HEK293 (cell line): ENCODE results near the gene SRSF11.
A peak's percentile ranks its signal among the peaks of the same experiment; 100 is the strongest.

Experiments used
- CTCF ChIA-PET: fragments of 350-600 bp; formaldehyde crosslinking; extraction: SDS; loops from one replicate; lab custom pipeline; 2021; ENCODE audit warnings: antibody characterized with exemption; lab: Yijun Ruan, JAX
- POLR2A ChIA-PET: fragments of 300-600 bp; formaldehyde crosslinking; extraction: SDS; loops from one replicate; lab custom pipeline; 2020; ENCODE audit warnings: antibody characterized with exemption, inconsistent platforms; lab: Yijun Ruan, JAX
- H3K27ac ChIP-seq: fragments of 200-500 bp; sonication (Bioruptor generic); 2 replicates; pipeline ENCODE4 v1.5.1; 2014; ENCODE audit warnings: low read depth, low read length, control low read depth, inconsistent platforms; ENCODE audit errors: extremely low read depth
- H3K36me3 ChIP-seq, 2 experiments: fragments of 200-500 bp in 1 of 2; sonication (Bioruptor generic) in 1 of 2; 1 replicate in 1 of 2; 2 replicates in 1 of 2; pipeline ENCODE4 v1.5.1; 2014 to 2017; ENCODE audit warnings: inconsistent platforms in 2 of 2, low read length in 2 of 2; ENCODE audit not compliant: control insufficient read depth in 2 of 2, insufficient read depth in 1 of 2
- H3K4me1 ChIP-seq: fragments of 200-500 bp; sonication (Bioruptor generic); 2 replicates; pipeline ENCODE4 v1.5.1; 2014; ENCODE audit warnings: mild to moderate bottlenecking, low read length, inconsistent platforms; ENCODE audit not compliant: control insufficient read depth, insufficient read depth
- H3K4me3 ChIP-seq: 2 replicates; pipeline ENCODE4 v1.5.1; 2011; ENCODE audit warnings: low read depth, mild to moderate bottlenecking, control low read depth, low read length, moderate library complexity
- H3K9me3 ChIP-seq: fragments of 200-500 bp; sonication (Bioruptor generic); 2 replicates; pipeline ENCODE4 v1.5.1; 2014; ENCODE audit warnings: low read depth, low read length, inconsistent platforms; ENCODE audit not compliant: control insufficient read depth, insufficient read depth
- EGR2 ChIP-seq: fragments of 450-650 bp; formaldehyde crosslinking; IDR thresholded peaks from 2 replicates; pipeline ENCODE4 v1.5.1; 2016; ENCODE audit warnings: low read depth, missing biosample characterization, missing genetic modification characterization
- FEZF1 ChIP-seq: fragments of 450-650 bp; formaldehyde crosslinking; IDR thresholded peaks from 2 replicates; pipeline ENCODE4 v1.5.1; 2016; ENCODE audit warnings: missing biosample characterization, missing genetic modification characterization
- HOXC10 ChIP-seq: sonication (generic); formaldehyde crosslinking; IDR thresholded peaks from 2 replicates; pipeline ENCODE4 v1.8.1; 2023; ENCODE audit warnings: mild to moderate bottlenecking, missing genetic modification reagents
- KLF1 ChIP-seq: fragments of 450-650 bp; formaldehyde crosslinking; IDR thresholded peaks from 2 replicates; pipeline ENCODE4 v1.5.1; 2016; ENCODE audit warnings: missing biosample characterization, missing genetic modification characterization
- OVOL3 ChIP-seq: fragments of 450-650 bp; formaldehyde crosslinking; IDR thresholded peaks from 2 replicates; pipeline ENCODE4 v1.5.1; 2016; ENCODE audit warnings: missing biosample characterization, missing genetic modification characterization
- PRDM1 ChIP-seq: fragments of 450-650 bp; formaldehyde crosslinking; IDR thresholded peaks from 2 replicates; pipeline ENCODE4; 2016; ENCODE audit warnings: missing biosample characterization, missing genetic modification characterization
- TCF7L2 ChIP-seq: IDR thresholded peaks from 2 replicates; pipeline ENCODE4 v1.6.1; 2011; ENCODE audit warnings: low read depth, mild to moderate bottlenecking, inconsistent platforms, low read length, moderate library complexity, borderline replicate concordance
- ZBTB20 ChIP-seq: fragments of 450-650 bp; formaldehyde crosslinking; IDR thresholded peaks from 2 replicates; pipeline ENCODE4 v1.5.1; 2016; ENCODE audit warnings: missing biosample characterization, missing genetic modification characterization
- ZBTB8A ChIP-seq: fragments of 450-650 bp; formaldehyde crosslinking; IDR thresholded peaks from 2 replicates; pipeline ENCODE4 v1.5.1; 2016; ENCODE audit warnings: missing biosample characterization, missing genetic modification characterization
- ZEB2 ChIP-seq: fragments of 450-650 bp; formaldehyde crosslinking; IDR thresholded peaks from 2 replicates; pipeline ENCODE4 v1.5.1; 2016; ENCODE audit warnings: missing biosample characterization, missing genetic modification characterization
- ZFP69B ChIP-seq: fragments of 450-650 bp; formaldehyde crosslinking; IDR thresholded peaks from 2 replicates; pipeline ENCODE4 v1.5.1; 2016; ENCODE audit warnings: missing biosample characterization, missing genetic modification characterization
- ZNF2 ChIP-seq: fragments of 450-650 bp; formaldehyde crosslinking; IDR thresholded peaks from 2 replicates; pipeline ENCODE4 v1.5.1; 2016; ENCODE audit warnings: missing biosample characterization, missing genetic modification characterization
- ZNF202 ChIP-seq: fragments of 450-650 bp; formaldehyde crosslinking; IDR thresholded peaks from 2 replicates; pipeline ENCODE4 v1.5.1; 2016; ENCODE audit warnings: missing biosample characterization, missing genetic modification characterization, borderline replicate concordance
- ZNF335 ChIP-seq: fragments of 450-650 bp; formaldehyde crosslinking; conservative IDR thresholded peaks from 2 replicates; pipeline ENCODE4 v1.5.1; 2016; ENCODE audit warnings: missing biosample characterization, missing genetic modification characterization
- ZNF37A ChIP-seq: fragments of 450-650 bp; IDR thresholded peaks from 2 replicates; pipeline ENCODE4 v1.5.1; 2018; ENCODE audit warnings: missing biosample characterization, missing genetic modification characterization
- ZNF391 ChIP-seq: fragments of 450-650 bp; formaldehyde crosslinking; IDR thresholded peaks from 2 replicates; pipeline ENCODE4 v1.5.1; 2016; ENCODE audit warnings: low read depth, missing biosample characterization, missing genetic modification characterization, borderline replicate concordance
- ZNF394 ChIP-seq: fragments of 450-650 bp; formaldehyde crosslinking; IDR thresholded peaks from 2 replicates; pipeline ENCODE4 v1.5.1; 2016; ENCODE audit warnings: missing biosample characterization, missing genetic modification characterization, mild to moderate bottlenecking, moderate library complexity, borderline replicate concordance
- ZNF423 ChIP-seq: fragments of 450-650 bp; formaldehyde crosslinking; IDR thresholded peaks from 2 replicates; pipeline ENCODE4 v1.5.1; 2016; ENCODE audit warnings: missing biosample characterization, missing genetic modification characterization
- ZNF473 ChIP-seq: fragments of 450-650 bp; formaldehyde crosslinking; IDR thresholded peaks from 2 replicates; pipeline ENCODE4 v1.5.1; 2017; ENCODE audit warnings: missing biosample characterization, missing genetic modification characterization
- ZNF501 ChIP-seq: fragments of 450-650 bp; formaldehyde crosslinking; IDR thresholded peaks from 2 replicates; pipeline ENCODE4 v1.5.1; 2016; ENCODE audit warnings: missing biosample characterization, missing genetic modification characterization
- ZNF548 ChIP-seq: fragments of 450-650 bp; formaldehyde crosslinking; IDR thresholded peaks from 2 replicates; pipeline ENCODE4 v1.5.1; 2016; ENCODE audit warnings: missing biosample characterization, missing genetic modification characterization
- ZNF571 ChIP-seq: fragments of 450-650 bp; formaldehyde crosslinking; IDR thresholded peaks from 2 replicates; pipeline ENCODE4 v1.5.0; 2017; ENCODE audit warnings: missing biosample characterization, missing genetic modification characterization
- ZNF776 ChIP-seq: fragments of 450-650 bp; formaldehyde crosslinking; IDR thresholded peaks from 2 replicates; pipeline ENCODE4 v1.5.0; 2017; ENCODE audit warnings: missing biosample characterization, missing genetic modification characterization, borderline replicate concordance
- ZNF785 ChIP-seq: fragments of 450-650 bp; formaldehyde crosslinking; IDR thresholded peaks from 2 replicates; pipeline ENCODE4 v1.5.1; 2016; ENCODE audit warnings: missing biosample characterization, missing genetic modification characterization
- ZNF792 ChIP-seq: fragments of 450-650 bp; formaldehyde crosslinking; IDR thresholded peaks from 2 replicates; pipeline ENCODE4 v1.5.1; 2016; ENCODE audit warnings: missing biosample characterization, missing genetic modification characterization
- TF ChIP-seq, protein P1 (sequence below): fragments of 450-650 bp; formaldehyde crosslinking; IDR thresholded peaks from 2 replicates; pipeline ENCODE4; 2016; ENCODE audit warnings: missing biosample characterization, missing genetic modification characterization
- TF ChIP-seq, protein P2 (sequence below): fragments of 450-650 bp; formaldehyde crosslinking; IDR thresholded peaks from 2 replicates; pipeline ENCODE4 v1.5.1; 2016; ENCODE audit warnings: missing biosample characterization, missing genetic modification characterization, borderline replicate concordance
- TF ChIP-seq, protein P3 (sequence below): fragments of 450-650 bp; formaldehyde crosslinking; conservative IDR thresholded peaks from 2 replicates; pipeline ENCODE4 v1.5.1; 2016; ENCODE audit warnings: low read depth, missing biosample characterization, missing genetic modification characterization

The SRSF11 gene, protein sequence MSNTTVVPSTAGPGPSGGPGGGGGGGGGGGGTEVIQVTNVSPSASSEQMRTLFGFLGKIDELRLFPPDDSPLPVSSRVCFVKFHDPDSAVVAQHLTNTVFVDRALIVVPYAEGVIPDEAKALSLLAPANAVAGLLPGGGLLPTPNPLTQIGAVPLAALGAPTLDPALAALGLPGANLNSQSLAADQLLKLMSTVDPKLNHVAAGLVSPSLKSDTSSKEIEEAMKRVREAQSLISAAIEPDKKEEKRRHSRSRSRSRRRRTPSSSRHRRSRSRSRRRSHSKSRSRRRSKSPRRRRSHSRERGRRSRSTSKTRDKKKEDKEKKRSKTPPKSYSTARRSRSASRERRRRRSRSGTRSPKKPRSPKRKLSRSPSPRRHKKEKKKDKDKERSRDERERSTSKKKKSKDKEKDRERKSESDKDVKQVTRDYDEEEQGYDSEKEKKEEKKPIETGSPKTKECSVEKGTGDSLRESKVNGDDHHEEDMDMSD

DNA sequence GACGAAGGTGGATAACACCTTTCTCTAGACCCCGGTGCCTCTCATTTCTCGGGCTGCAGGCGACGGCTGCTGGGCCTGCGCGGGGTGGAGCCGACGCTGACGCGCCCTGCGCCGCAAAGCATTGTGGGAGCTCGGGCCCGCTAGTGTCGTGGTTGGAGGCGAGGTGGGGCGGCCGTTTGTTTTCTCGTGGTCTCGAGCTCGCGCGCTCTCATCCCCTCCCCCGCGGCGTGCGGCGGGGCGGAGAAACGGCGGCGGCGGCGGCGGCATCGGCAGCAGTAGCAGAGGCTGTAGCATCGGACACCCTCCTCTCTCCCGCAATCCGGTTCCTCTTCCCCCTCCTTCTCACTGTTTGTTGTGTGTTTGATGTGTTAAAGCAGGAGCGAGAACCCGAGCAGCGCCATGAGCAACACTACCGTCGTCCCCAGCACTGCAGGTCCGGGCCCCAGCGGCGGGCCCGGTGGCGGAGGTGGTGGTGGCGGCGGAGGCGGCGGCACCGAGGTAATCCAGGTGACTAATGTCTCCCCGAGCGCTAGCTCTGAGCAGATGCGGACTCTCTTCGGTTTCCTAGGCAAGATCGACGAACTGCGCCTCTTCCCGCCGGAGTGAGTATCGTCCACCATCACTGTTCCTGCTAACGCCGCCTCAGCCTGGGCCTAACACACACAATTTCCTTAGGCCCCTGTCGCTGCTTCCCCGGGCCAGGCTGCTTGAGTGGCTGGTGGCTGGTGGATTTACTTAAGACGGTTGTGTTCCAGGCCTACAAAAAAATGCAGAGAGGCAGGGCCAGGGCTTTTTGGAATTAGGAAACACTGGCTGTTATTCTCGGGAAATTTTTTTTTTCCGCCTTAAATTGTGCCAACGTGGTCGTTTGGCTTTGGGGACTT is at the start of gene SRSF11:
Gene SRSF11 (plus strand): TSS at position 143 of the 884 bp plus-strand sequence. CDS start 257 bp downstream, at position 400.
- POLR2A ChIA-PET, result interaction anchor here (0.7 to 2.4 kb wide), 8 partner anchors 11 to 652 kb away, joined by 3 to 29 read pairs (median 5); partner anchors contain the start of genes ANKRD13C, CTH and LRRC40
- CTCF ChIA-PET, result interaction anchor here (0.5 to 1.9 kb wide), 6 partner anchors 14 to 841 kb away, joined by 3 to 6 read pairs (median 4); no protein-coding TSS in a partner anchor
- TF ChIP-seq ZNF2 (tag by site-specific recombination), result peak; percentile 88
- no peak for TF ChIP-seq ZNF37A (tag by site-specific recombination)
- no peak for TF ChIP-seq ZNF423 (tag by site-specific recombination)
- peak; percentile 62; the same call in 1 of the 2 replicates for TF ChIP-seq ZBTB20 (tag by site-specific recombination)
- TF ChIP-seq ZNF335 (tag by site-specific recombination), result peak; percentile 76
- TF ChIP-seq KLF1 (tag by site-specific recombination), result peak; percentile 64
- TF ChIP-seq, protein P1, sequence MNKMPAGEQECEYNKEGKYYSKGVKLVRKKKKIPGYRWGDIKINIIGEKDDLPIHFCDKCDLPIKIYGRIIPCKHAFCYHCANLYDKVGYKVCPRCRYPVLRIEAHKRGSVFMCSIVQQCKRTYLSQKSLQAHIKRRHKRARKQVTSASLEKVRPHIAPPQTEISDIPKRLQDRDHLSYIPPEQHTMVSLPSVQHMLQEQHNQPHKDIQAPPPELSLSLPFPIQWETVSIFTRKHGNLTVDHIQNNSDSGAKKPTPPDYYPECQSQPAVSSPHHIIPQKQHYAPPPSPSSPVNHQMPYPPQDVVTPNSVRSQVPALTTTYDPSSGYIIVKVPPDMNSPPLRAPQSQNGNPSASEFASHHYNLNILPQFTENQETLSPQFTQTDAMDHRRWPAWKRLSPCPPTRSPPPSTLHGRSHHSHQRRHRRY (tag by site-specific recombination), result no peak
- TF ChIP-seq, protein P2, sequence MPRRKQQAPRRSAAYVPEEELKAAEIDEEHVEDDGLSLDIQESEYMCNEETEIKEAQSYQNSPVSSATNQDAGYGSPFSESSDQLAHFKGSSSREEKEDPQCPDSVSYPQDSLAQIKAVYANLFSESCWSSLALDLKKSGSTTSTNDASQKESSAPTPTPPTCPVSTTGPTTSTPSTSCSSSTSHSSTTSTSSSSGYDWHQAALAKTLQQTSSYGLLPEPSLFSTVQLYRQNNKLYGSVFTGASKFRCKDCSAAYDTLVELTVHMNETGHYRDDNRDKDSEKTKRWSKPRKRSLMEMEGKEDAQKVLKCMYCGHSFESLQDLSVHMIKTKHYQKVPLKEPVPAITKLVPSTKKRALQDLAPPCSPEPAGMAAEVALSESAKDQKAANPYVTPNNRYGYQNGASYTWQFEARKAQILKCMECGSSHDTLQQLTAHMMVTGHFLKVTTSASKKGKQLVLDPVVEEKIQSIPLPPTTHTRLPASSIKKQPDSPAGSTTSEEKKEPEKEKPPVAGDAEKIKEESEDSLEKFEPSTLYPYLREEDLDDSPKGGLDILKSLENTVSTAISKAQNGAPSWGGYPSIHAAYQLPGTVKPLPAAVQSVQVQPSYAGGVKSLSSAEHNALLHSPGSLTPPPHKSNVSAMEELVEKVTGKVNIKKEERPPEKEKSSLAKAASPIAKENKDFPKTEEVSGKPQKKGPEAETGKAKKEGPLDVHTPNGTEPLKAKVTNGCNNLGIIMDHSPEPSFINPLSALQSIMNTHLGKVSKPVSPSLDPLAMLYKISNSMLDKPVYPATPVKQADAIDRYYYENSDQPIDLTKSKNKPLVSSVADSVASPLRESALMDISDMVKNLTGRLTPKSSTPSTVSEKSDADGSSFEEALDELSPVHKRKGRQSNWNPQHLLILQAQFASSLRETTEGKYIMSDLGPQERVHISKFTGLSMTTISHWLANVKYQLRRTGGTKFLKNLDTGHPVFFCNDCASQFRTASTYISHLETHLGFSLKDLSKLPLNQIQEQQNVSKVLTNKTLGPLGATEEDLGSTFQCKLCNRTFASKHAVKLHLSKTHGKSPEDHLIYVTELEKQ, result no peak
- TF ChIP-seq ZNF391 (tag by site-specific recombination), result peak; percentile 57; the same call in 1 of the 2 replicates
- TF ChIP-seq ZNF548 (tag by site-specific recombination), result no peak
- no peak for TF ChIP-seq TCF7L2
- 0 out of 2 replicates have a peak, but pooled peaks have one; percentile 50 for TF ChIP-seq ZNF792 (tag by site-specific recombination)
- TF ChIP-seq OVOL3 (tag by site-specific recombination), result peak; percentile 32; the same call in 1 of the 2 replicates
- peak; percentile 31 for TF ChIP-seq FEZF1 (tag by site-specific recombination)
- no peak for TF ChIP-seq ZNF202 (tag by site-specific recombination)
- peak; percentile 97 for TF ChIP-seq ZNF501 (tag by site-specific recombination)
- no peak for TF ChIP-seq ZNF571
- peak; percentile 56; the same call in 1 of the 2 replicates for TF ChIP-seq ZFP69B (tag by site-specific recombination)
- TF ChIP-seq PRDM1, result 0 out of 2 replicates have a peak, but pooled peaks have one; percentile 44
- TF ChIP-seq, protein P3, sequence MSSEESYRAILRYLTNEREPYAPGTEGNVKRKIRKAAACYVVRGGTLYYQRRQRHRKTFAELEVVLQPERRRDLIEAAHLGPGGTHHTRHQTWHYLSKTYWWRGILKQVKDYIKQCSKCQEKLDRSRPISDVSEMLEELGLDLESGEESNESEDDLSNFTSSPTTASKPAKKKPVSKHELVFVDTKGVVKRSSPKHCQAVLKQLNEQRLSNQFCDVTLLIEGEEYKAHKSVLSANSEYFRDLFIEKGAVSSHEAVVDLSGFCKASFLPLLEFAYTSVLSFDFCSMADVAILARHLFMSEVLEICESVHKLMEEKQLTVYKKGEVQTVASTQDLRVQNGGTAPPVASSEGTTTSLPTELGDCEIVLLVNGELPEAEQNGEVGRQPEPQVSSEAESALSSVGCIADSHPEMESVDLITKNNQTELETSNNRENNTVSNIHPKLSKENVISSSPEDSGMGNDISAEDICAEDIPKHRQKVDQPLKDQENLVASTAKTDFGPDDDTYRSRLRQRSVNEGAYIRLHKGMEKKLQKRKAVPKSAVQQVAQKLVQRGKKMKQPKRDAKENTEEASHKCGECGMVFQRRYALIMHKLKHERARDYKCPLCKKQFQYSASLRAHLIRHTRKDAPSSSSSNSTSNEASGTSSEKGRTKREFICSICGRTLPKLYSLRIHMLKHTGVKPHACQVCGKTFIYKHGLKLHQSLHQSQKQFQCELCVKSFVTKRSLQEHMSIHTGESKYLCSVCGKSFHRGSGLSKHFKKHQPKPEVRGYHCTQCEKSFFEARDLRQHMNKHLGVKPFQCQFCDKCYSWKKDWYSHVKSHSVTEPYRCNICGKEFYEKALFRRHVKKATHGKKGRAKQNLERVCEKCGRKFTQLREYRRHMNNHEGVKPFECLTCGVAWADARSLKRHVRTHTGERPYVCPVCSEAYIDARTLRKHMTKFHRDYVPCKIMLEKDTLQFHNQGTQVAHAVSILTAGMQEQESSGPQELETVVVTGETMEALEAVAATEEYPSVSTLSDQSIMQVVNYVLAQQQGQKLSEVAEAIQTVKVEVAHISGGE, result peak; percentile 68
- TF ChIP-seq HOXC10, result no peak
- TF ChIP-seq ZNF394 (tag by site-specific recombination), result 0 out of 2 replicates have a peak, but pooled peaks have one; percentile 21
- TF ChIP-seq EGR2 (tag by site-specific recombination), result peak; percentile 81
- TF ChIP-seq ZBTB8A, result peak; percentile 21
- TF ChIP-seq ZNF473 (tag by site-specific recombination), result no peak
- no peak for TF ChIP-seq ZNF776 (tag by site-specific recombination)
- TF ChIP-seq ZEB2 (tag by site-specific recombination), result peak; percentile 92
- TF ChIP-seq ZNF785 (tag by site-specific recombination), result 0 out of 2 replicates have a peak, but pooled peaks have one; percentile 24

More for the DNA sequence above, at the start of gene SRSF11:
- peaks cover 5% of the 10 kb centered on the region for H3K4me1 ChIP-seq
- H3K9me3 ChIP-seq, result no peaks in the 10 kb centered on the region
- peak within 1 kb of the TSS; percentile 99 for H3K27ac ChIP-seq
- H3K4me3 ChIP-seq, result peak within 1 kb of the TSS; percentile 93
- peaks cover 18 to 38% of the 10 kb centered on the region in 2 experiments for H3K36me3 ChIP-seq
